HL-60 (cell line): ENCODE results near the gene MPEG1.

Source experiments
- DNase-seq, 2 experiments: peaks; one replicate each; pipeline ENCODE4 v3.0.0-alpha.2; 2010 to 2020; ENCODE audit warnings: low read depth in 1 of 2, low spot score in 1 of 2
- H3K27ac ChIP-seq: fragments of 250-450 bp; sonication (Bioruptor Pico); replicated peaks from 2 replicates; pipeline ENCODE4 v1.5.1; 2020; ENCODE audit warnings: mild to moderate bottlenecking, moderate library complexity
- H3K27me3 ChIP-seq: fragments of 250-450 bp; sonication (Bioruptor Pico); 2 replicates; pipeline ENCODE4 v1.5.1; 2021; ENCODE audit warnings: mild to moderate bottlenecking, moderate library complexity; ENCODE audit not compliant: insufficient read depth, poor library complexity, severe bottlenecking
- H3K4me3 ChIP-seq: replicated peaks from 2 replicates; pipeline ENCODE4 v1.5.1; 2011; ENCODE audit warnings: mild to moderate bottlenecking, control low read depth, low read length; ENCODE audit not compliant: insufficient read depth
- GABPA ChIP-seq: IDR thresholded peaks from 2 replicates; pipeline ENCODE4 v1.6.1; 2012; ENCODE audit warnings: low read depth
- POLR2AphosphoS5 ChIP-seq: IDR thresholded peaks from 2 replicates; pipeline ENCODE4 v1.6.1; 2012; ENCODE audit warnings: low read depth
- REST ChIP-seq: IDR thresholded peaks from 2 replicates; pipeline ENCODE4 v1.6.1; 2012; ENCODE audit warnings: low read depth; ENCODE audit not compliant: insufficient replicate concordance
- SPI1 ChIP-seq: IDR thresholded peaks from 2 replicates; pipeline ENCODE4 v1.6.1; 2012; ENCODE audit warnings: low read depth, mild to moderate bottlenecking, borderline replicate concordance
- TF ChIP-seq, protein P1 (sequence below): IDR thresholded peaks from one replicate; pipeline ENCODE4 v1.5.1; 2011; ENCODE audit warnings: low read length, control low read depth, inconsistent platforms; ENCODE audit not compliant: insufficient read depth

Gene MPEG1

GRCh38 chr11:59206635-59207034 lies 6.1 kb downstream of the MPEG1 start:
- DNase-seq, result peak in 1 of 2 experiments; percentile 56
- TF ChIP-seq, protein P1, sequence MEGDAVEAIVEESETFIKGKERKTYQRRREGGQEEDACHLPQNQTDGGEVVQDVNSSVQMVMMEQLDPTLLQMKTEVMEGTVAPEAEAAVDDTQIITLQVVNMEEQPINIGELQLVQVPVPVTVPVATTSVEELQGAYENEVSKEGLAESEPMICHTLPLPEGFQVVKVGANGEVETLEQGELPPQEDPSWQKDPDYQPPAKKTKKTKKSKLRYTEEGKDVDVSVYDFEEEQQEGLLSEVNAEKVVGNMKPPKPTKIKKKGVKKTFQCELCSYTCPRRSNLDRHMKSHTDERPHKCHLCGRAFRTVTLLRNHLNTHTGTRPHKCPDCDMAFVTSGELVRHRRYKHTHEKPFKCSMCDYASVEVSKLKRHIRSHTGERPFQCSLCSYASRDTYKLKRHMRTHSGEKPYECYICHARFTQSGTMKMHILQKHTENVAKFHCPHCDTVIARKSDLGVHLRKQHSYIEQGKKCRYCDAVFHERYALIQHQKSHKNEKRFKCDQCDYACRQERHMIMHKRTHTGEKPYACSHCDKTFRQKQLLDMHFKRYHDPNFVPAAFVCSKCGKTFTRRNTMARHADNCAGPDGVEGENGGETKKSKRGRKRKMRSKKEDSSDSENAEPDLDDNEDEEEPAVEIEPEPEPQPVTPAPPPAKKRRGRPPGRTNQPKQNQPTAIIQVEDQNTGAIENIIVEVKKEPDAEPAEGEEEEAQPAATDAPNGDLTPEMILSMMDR, result peak; percentile 48
- TF ChIP-seq SPI1, result no peak
- Histone ChIP-seq H3K27me3 (no peaks in the 10 kb centered on the region), H3K27ac (no peak overlapping the region), H3K4me3 (no peak overlapping the region)

GRCh38 chr11:59205648-59206047 lies 7.1 kb downstream of the MPEG1 start:
- Histone ChIP-seq H3K27ac (no peak overlapping the region), H3K4me3 (no peak overlapping the region), H3K27me3 (no peaks in the 10 kb centered on the region)
- no peak for TF ChIP-seq REST
- TF ChIP-seq, protein P1, result no peak
- DNase-seq, result no peak

DNA sequence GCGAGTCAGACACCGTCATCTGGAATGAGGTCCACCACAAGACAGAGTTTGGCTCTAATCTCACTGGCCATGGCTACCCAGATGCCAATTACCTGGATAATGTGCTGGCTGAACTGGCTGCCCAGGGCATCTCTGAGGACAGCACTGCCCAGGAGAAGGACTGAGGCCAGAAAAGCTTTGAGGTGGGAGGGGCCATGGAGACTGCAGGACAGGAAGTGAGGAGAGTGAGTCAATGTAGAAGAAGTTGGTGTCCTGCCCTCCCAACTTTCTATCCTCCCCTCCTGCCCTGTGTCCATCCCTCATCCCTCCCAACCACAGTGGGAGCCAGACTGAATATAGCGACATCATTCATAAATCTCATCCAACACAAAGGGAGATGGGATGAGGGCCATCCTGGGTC lies 8.0 kb downstream of the MPEG1 start:
- no peak for TF ChIP-seq GABPA
- TF ChIP-seq POLR2AphosphoS5, result no peak
- TF ChIP-seq SPI1, result no peak
- TF ChIP-seq, protein P1, result no peak
- TF ChIP-seq REST, result no peak
- no peak overlapping the region for H3K4me3 ChIP-seq
- no peaks in the 10 kb centered on the region for H3K27me3 ChIP-seq
- no peak for DNase-seq
- H3K27ac ChIP-seq, result no peak overlapping the region

- TF ChIP-seq REST, result no peak
- Histone ChIP-seq H3K4me3 (no peak overlapping the region), H3K27me3 (no peaks in the 10 kb centered on the region), H3K27ac (no peak overlapping the region)
- DNase-seq, result no peak
These were observed 11.4 kb downstream of the MPEG1 start for GRCh38 chr11:59201353-59201752.
